Memory B cell (primary cell): ENCODE measurements around the gene MAML3.

ENCODE experiments used
- ATAC-seq: fragments of 150-1000 bp; cut with Tn5 transposase; 2 replicates; pipeline ENCODE4 v1.10.0; 2021; ENCODE audit warnings: low read depth, mild to moderate bottlenecking, moderate library complexity
- DNase-seq, 2 donors: peaks; one replicate each; pipeline ENCODE4 v3.0.0; 2022; ENCODE audit warnings: low spot score in 2 of 2
- H3K27ac Mint-ChIP-seq: one replicate; pipeline ENCODE4 v1.8.0; 2022; ENCODE audit warnings: mild to moderate bottlenecking, moderate library complexity, mixed read lengths
- H3K27me3 Mint-ChIP-seq: one replicate; pipeline ENCODE4 v1.8.0; 2022; ENCODE audit warnings: mixed read lengths
- H3K36me3 Mint-ChIP-seq: one replicate; pipeline ENCODE4 v1.8.0; 2022; ENCODE audit warnings: mild to moderate bottlenecking, mixed read lengths
- H3K4me1 Mint-ChIP-seq: one replicate; pipeline ENCODE4 v1.8.0; 2022; ENCODE audit warnings: mixed read lengths
- H3K4me3 Mint-ChIP-seq: one replicate; pipeline ENCODE4 v1.8.0; 2022; ENCODE audit warnings: mild to moderate bottlenecking, moderate library complexity, mixed read lengths
- H3K9me3 Mint-ChIP-seq: one replicate; pipeline ENCODE4 v1.8.0; 2022; ENCODE audit warnings: mixed read lengths

MAML3 gene

GRCh38 chr4:139744232-139744631 is 409.8 kb downstream of the MAML3 start:
- H3K4me3 Mint-ChIP-seq = no peak overlapping the region
- no peaks in the 10 kb centered on the region for H3K36me3 Mint-ChIP-seq
- H3K9me3 Mint-ChIP-seq = no peaks in the 10 kb centered on the region
- ATAC-seq = no peak
- DNase-seq = no peak
- no peak overlapping the region for H3K27ac Mint-ChIP-seq
- H3K4me1 Mint-ChIP-seq = no peaks in the 10 kb centered on the region
- H3K27me3 Mint-ChIP-seq = peaks cover 5% of the 10 kb centered on the region

- DNase-seq (no peak), ATAC-seq (no peak)
- H3K9me3 Mint-ChIP-seq = no peaks in the 10 kb centered on the region
- no peak overlapping the region for H3K4me3 Mint-ChIP-seq
- H3K27ac Mint-ChIP-seq = no peak overlapping the region
- no peaks in the 10 kb centered on the region for H3K36me3 Mint-ChIP-seq
- H3K27me3 Mint-ChIP-seq = peaks cover 5% of the 10 kb centered on the region
- H3K4me1 Mint-ChIP-seq = no peaks in the 10 kb centered on the region
These were observed 411.0 kb downstream of the MAML3 start for GRCh38 chr4:139743027-139743426.

- Mint-ChIP-seq H3K27ac (no peak overlapping the region), H3K36me3 (no peaks in the 10 kb centered on the region), H3K9me3 (no peaks in the 10 kb centered on the region), H3K4me3 (no peak overlapping the region), H3K27me3 (peaks cover 12% of the 10 kb centered on the region), H3K4me1 (no peaks in the 10 kb centered on the region)
- no peak for ATAC-seq
- no peak for DNase-seq
These were observed 413.4 kb downstream of the MAML3 start for GRCh38 chr4:139740531-139741041.

GRCh38 chr4:139740121-139740520 is 413.9 kb downstream of the MAML3 start:
- H3K4me3 Mint-ChIP-seq = no peak overlapping the region
- no peaks in the 10 kb centered on the region for H3K36me3 Mint-ChIP-seq
- H3K27me3 Mint-ChIP-seq = peaks cover 11% of the 10 kb centered on the region
- peaks cover 1% of the 10 kb centered on the region for H3K4me1 Mint-ChIP-seq
- ATAC-seq = no peak
- DNase-seq = no peak
- no peak overlapping the region for H3K27ac Mint-ChIP-seq
- no peaks in the 10 kb centered on the region for H3K9me3 Mint-ChIP-seq

- H3K36me3 Mint-ChIP-seq = no peaks in the 10 kb centered on the region
- H3K9me3 Mint-ChIP-seq = no peaks in the 10 kb centered on the region
- H3K4me1 Mint-ChIP-seq = peaks cover 9% of the 10 kb centered on the region
- ATAC-seq (no peak), DNase-seq (no peak)
- H3K4me3 Mint-ChIP-seq = no peak overlapping the region
- H3K27ac Mint-ChIP-seq = no peak overlapping the region
- peaks cover 12% of the 10 kb centered on the region for H3K27me3 Mint-ChIP-seq
These were observed 415.0 kb downstream of the MAML3 start for GRCh38 chr4:139738846-139739613.

GRCh38 chr4:139736661-139737060 is 417.3 kb downstream of the MAML3 start:
- peaks cover 19% of the 10 kb centered on the region for H3K27me3 Mint-ChIP-seq
- DNase-seq (no peak), ATAC-seq (no peak)
- H3K36me3 Mint-ChIP-seq = no peaks in the 10 kb centered on the region
- H3K9me3 Mint-ChIP-seq = no peaks in the 10 kb centered on the region
- H3K27ac Mint-ChIP-seq = no peak overlapping the region
- peaks cover 9% of the 10 kb centered on the region for H3K4me1 Mint-ChIP-seq
- no peak overlapping the region for H3K4me3 Mint-ChIP-seq

GRCh38 chr4:139736274-139736660 is 417.7 kb downstream of the MAML3 start:
- no peaks in the 10 kb centered on the region for H3K36me3 Mint-ChIP-seq

GRCh38 chr4:139735381-139736273 is 418.4 kb downstream of the MAML3 start:
- ATAC-seq (peak; percentile 8), DNase-seq (peak; percentile 7 to 25)
- Mint-ChIP-seq H3K27ac (peak overlapping the region; percentile 75), H3K36me3 (no peaks in the 10 kb centered on the region), H3K27me3 (peaks cover 23% of the 10 kb centered on the region), H3K4me3 (peak overlapping the region; percentile 60), H3K4me1 (peaks cover 9% of the 10 kb centered on the region), H3K9me3 (no peaks in the 10 kb centered on the region)

More at GRCh38 chr4:139736274-139736660, 417.7 kb downstream of the MAML3 start:
- Mint-ChIP-seq H3K27me3 (peaks cover 21% of the 10 kb centered on the region), H3K27ac (no peak overlapping the region), H3K4me3 (no peak overlapping the region), H3K9me3 (no peaks in the 10 kb centered on the region), H3K4me1 (peaks cover 9% of the 10 kb centered on the region)
- DNase-seq (no peak), ATAC-seq (no peak)

- ATAC-seq = peak; percentile 81
- no peaks in the 10 kb centered on the region for H3K9me3 Mint-ChIP-seq
- DNase-seq = peak; percentile 54 to 56
- peaks cover 23% of the 10 kb centered on the region for H3K27me3 Mint-ChIP-seq
- H3K4me3 Mint-ChIP-seq = peak overlapping the region; percentile 60
- no peaks in the 10 kb centered on the region for H3K36me3 Mint-ChIP-seq
- H3K4me1 Mint-ChIP-seq = peaks cover 9% of the 10 kb centered on the region
- peak overlapping the region; percentile 75 for H3K27ac Mint-ChIP-seq
These were observed 419.1 kb downstream of the MAML3 start for GRCh38 chr4:139734875-139735380.

GRCh38 chr4:139734201-139734874 is 419.6 kb downstream of the MAML3 start:
- peaks cover 23% of the 10 kb centered on the region for H3K27me3 Mint-ChIP-seq
- H3K36me3 Mint-ChIP-seq = no peaks in the 10 kb centered on the region
- H3K27ac Mint-ChIP-seq = peak overlapping the region; percentile 75
- no peaks in the 10 kb centered on the region for H3K9me3 Mint-ChIP-seq
- peak overlapping the region; percentile 60 for H3K4me3 Mint-ChIP-seq
- ATAC-seq = no peak
- DNase-seq = no peak
- H3K4me1 Mint-ChIP-seq = peaks cover 9% of the 10 kb centered on the region

GRCh38 chr4:139732991-139733570 is 420.9 kb downstream of the MAML3 start:
- Mint-ChIP-seq H3K27ac (no peak overlapping the region), H3K27me3 (peaks cover 23% of the 10 kb centered on the region), H3K4me1 (peaks cover 9% of the 10 kb centered on the region), H3K36me3 (no peaks in the 10 kb centered on the region), H3K4me3 (no peak overlapping the region), H3K9me3 (no peaks in the 10 kb centered on the region)
- DNase-seq = no peak
- ATAC-seq = no peak

GRCh38 chr4:139728840-139729239 is 425.1 kb downstream of the MAML3 start:
- no peak overlapping the region for H3K4me3 Mint-ChIP-seq
- H3K27me3 Mint-ChIP-seq = peaks cover 19% of the 10 kb centered on the region

GRCh38 chr4:139728146-139728545 is 425.8 kb downstream of the MAML3 start:
- no peaks in the 10 kb centered on the region for H3K4me1 Mint-ChIP-seq
- DNase-seq = no peak
- ATAC-seq = no peak
- H3K4me3 Mint-ChIP-seq = no peak overlapping the region
- peaks cover 18% of the 10 kb centered on the region for H3K27me3 Mint-ChIP-seq
- no peaks in the 10 kb centered on the region for H3K9me3 Mint-ChIP-seq
- H3K27ac Mint-ChIP-seq = no peak overlapping the region
- H3K36me3 Mint-ChIP-seq = no peaks in the 10 kb centered on the region

More at GRCh38 chr4:139728840-139729239, 425.1 kb downstream of the MAML3 start:
- Mint-ChIP-seq H3K9me3 (no peaks in the 10 kb centered on the region), H3K27ac (no peak overlapping the region), H3K36me3 (no peaks in the 10 kb centered on the region), H3K4me1 (no peaks in the 10 kb centered on the region)
- ATAC-seq (no peak), DNase-seq (no peak)
